Fibroblast of pulmonary artery (primary cell): ENCODE data around the gene NR2E1.
A peak's percentile ranks its signal among the peaks of the same experiment; 100 is the strongest.

Experiments used
- DNase-seq: peaks from one replicate; pipeline ENCODE4 v3.0.0-alpha.2; 2010; ENCODE audit warnings: low read depth
- H3K4me3 ChIP-seq: replicated peaks from 2 replicates; pipeline ENCODE4 v1.5.1; 2011; ENCODE audit warnings: low read depth, mild to moderate bottlenecking, control low read depth, low read length, moderate library complexity
- CTCF ChIP-seq: IDR thresholded peaks from 2 replicates; pipeline ENCODE4 v1.5.1; 2011; ENCODE audit warnings: mild to moderate bottlenecking, control low read depth, low read length, inconsistent platforms; ENCODE audit errors: missing control alignments

Gene NR2E1

GRCh38 chr6:108168090-108168463, 2.3 kb downstream of the NR2E1 start:
- no peak for DNase-seq
- TF ChIP-seq CTCF = no peak
- no peak overlapping the region for H3K4me3 ChIP-seq

GRCh38 chr6:108168501-108169463, 3.0 kb downstream of the NR2E1 start:
- TF ChIP-seq CTCF = peak; percentile 18
- DNase-seq = peak; percentile 22
- no peak overlapping the region for H3K4me3 ChIP-seq

- no peak overlapping the region for H3K4me3 ChIP-seq
- no peak for TF ChIP-seq CTCF
- no peak for DNase-seq
Measured at GRCh38 chr6:108169464-108170331, 3.9 kb downstream of the NR2E1 start.

- TF ChIP-seq CTCF = no peak
- H3K4me3 ChIP-seq = no peak overlapping the region
Measured at GRCh38 chr6:108170332-108171290, 4.8 kb downstream of the NR2E1 start.

GRCh38 chr6:108171291-108171917, 5.6 kb downstream of the NR2E1 start:
- H3K4me3 ChIP-seq = no peak overlapping the region
- no peak for DNase-seq
- no peak for TF ChIP-seq CTCF

More at GRCh38 chr6:108170332-108171290, 4.8 kb downstream of the NR2E1 start:
- DNase-seq = no peak

- no peak overlapping the region for H3K4me3 ChIP-seq
- DNase-seq = no peak
- TF ChIP-seq CTCF = no peak
Measured at GRCh38 chr6:108171918-108172516, 6.2 kb downstream of the NR2E1 start.
